ENCODE results near the gene MRPL10. TPM values are rescaled to one million over a fixed set of nuclear protein-coding genes. Genes with fewer than 3 reads are reported as not detected.

Gene MRPL10
- total RNA-seq, 1 experiment from 2014 or later: 74.2 TPM

GRCh38 chr17:47808830-47809480 is 22.4 kb downstream of the MRPL10 start:
- no TSS peak for BruUV-seq (replicated peaks)
- DNase-seq (no peak), ATAC-seq (no peak)
- peaks cover 20% of the 10 kb centered on the region for H4K20me1 ChIP-seq (ENCODE audit: low read length)
- H3K9me3 ChIP-seq (ENCODE audit: low read length): no peaks in the 10 kb centered on the region
- H3K4me1 ChIP-seq (ENCODE audit: insufficient read depth, low read length): peaks cover 23% of the 10 kb centered on the region
- intact Hi-C loops (cut with micrococcal nuclease): no loop called here
- no peak overlapping the region for H3K4me3 ChIP-seq (ENCODE audit: low read length)
- ChIA-PET CTCF (no interaction called here), POLR2A (ENCODE audit: unreplicated experiment) (no interaction called here)
- H3K9ac ChIP-seq (ENCODE audit: low read length): no peak overlapping the region
- no peaks in the 10 kb centered on the region for H3F3A ChIP-seq (ENCODE audit: low read length, unreplicated experiment)
- H2AFZ ChIP-seq (ENCODE audit: low read length): no peak overlapping the region
- H3K36me3 ChIP-seq (ENCODE audit: low read depth, low read length): peaks cover 37% of the 10 kb centered on the region
- TF ChIP-seq EZH2phosphoT487 (IDR thresholded peaks at IDR 0.05; ENCODE audit: borderline replicate concordance, low read length): no peak
- no peak for TF ChIP-seq CTCF (conservative IDR thresholded peaks at IDR 0.05; ENCODE audit: low read depth, low read length)
- no peak for TF ChIP-seq EZH2 (IDR thresholded peaks at IDR 0.05; ENCODE audit: low read length, unreplicated experiment)
- no peak overlapping the region for H3K27ac ChIP-seq (ENCODE audit: low read length)
- no peaks in the 10 kb centered on the region for H3K79me2 ChIP-seq (ENCODE audit: low read length)
- no peaks in the 10 kb centered on the region for H3K27me3 ChIP-seq (ENCODE audit: low read length)
- no peak overlapping the region for H3K4me2 ChIP-seq (ENCODE audit: low read length)
- no peaks in the 10 kb centered on the region for H3K9me2 ChIP-seq (replicated peaks; ENCODE audit: low read length)

GRCh38 chr17:47808036-47808829 is 23.1 kb downstream of the MRPL10 start:
- no peaks in the 10 kb centered on the region for H3K27me3 ChIP-seq (ENCODE audit: low read length)
- ChIA-PET POLR2A (ENCODE audit: unreplicated experiment) (no interaction called here), CTCF (no interaction called here)
- intact Hi-C loops (cut with micrococcal nuclease): no loop called here
- TF ChIP-seq CTCF (conservative IDR thresholded peaks at IDR 0.05; ENCODE audit: low read depth, low read length) (no peak), EZH2phosphoT487 (IDR thresholded peaks at IDR 0.05; ENCODE audit: borderline replicate concordance, low read length) (no peak), EZH2 (IDR thresholded peaks at IDR 0.05; ENCODE audit: low read length, unreplicated experiment) (no peak)
- H3K4me3 ChIP-seq (ENCODE audit: low read length): no peak overlapping the region
- TSS peak; percentile 14 for BruUV-seq (replicated peaks)
- H3K9me3 ChIP-seq (ENCODE audit: low read length): no peaks in the 10 kb centered on the region
- no peaks in the 10 kb centered on the region for H3K9me2 ChIP-seq (replicated peaks; ENCODE audit: low read length)
- H3K27ac ChIP-seq (ENCODE audit: low read length): no peak overlapping the region
- ATAC-seq (no peak), DNase-seq (no peak)
- no peaks in the 10 kb centered on the region for H3F3A ChIP-seq (ENCODE audit: low read length, unreplicated experiment)
- peaks cover 37% of the 10 kb centered on the region for H3K36me3 ChIP-seq (ENCODE audit: low read depth, low read length)
- no peak overlapping the region for H3K4me2 ChIP-seq (ENCODE audit: low read length)
- H3K4me1 ChIP-seq (ENCODE audit: insufficient read depth, low read length): peaks cover 23% of the 10 kb centered on the region
- H2AFZ ChIP-seq (ENCODE audit: low read length): no peak overlapping the region
- H3K9ac ChIP-seq (ENCODE audit: low read length): no peak overlapping the region
- peaks cover 20% of the 10 kb centered on the region for H4K20me1 ChIP-seq (ENCODE audit: low read length)
- no peaks in the 10 kb centered on the region for H3K79me2 ChIP-seq (ENCODE audit: low read length)

- Histone ChIP-seq H3K79me2 (ENCODE audit: low read length) (no peaks in the 10 kb centered on the region), H2AFZ (ENCODE audit: low read length) (no peak overlapping the region), H3K9ac (ENCODE audit: low read length) (no peak overlapping the region), H3K27me3 (ENCODE audit: low read length) (no peaks in the 10 kb centered on the region), H3K9me2 (replicated peaks; ENCODE audit: low read length) (no peaks in the 10 kb centered on the region), H3K27ac (ENCODE audit: low read length) (no peak overlapping the region), H3F3A (ENCODE audit: low read length, unreplicated experiment) (no peaks in the 10 kb centered on the region), H3K36me3 (ENCODE audit: low read depth, low read length) (peaks cover 37% of the 10 kb centered on the region), H3K4me1 (ENCODE audit: insufficient read depth, low read length) (peaks cover 23% of the 10 kb centered on the region), H4K20me1 (ENCODE audit: low read length) (peaks cover 20% of the 10 kb centered on the region), H3K9me3 (ENCODE audit: low read length) (no peaks in the 10 kb centered on the region), H3K4me2 (ENCODE audit: low read length) (no peak overlapping the region), H3K4me3 (ENCODE audit: low read length) (no peak overlapping the region)
- no peak for TF ChIP-seq EZH2phosphoT487 (IDR thresholded peaks at IDR 0.05; ENCODE audit: borderline replicate concordance, low read length)
- TF ChIP-seq EZH2 (IDR thresholded peaks at IDR 0.05; ENCODE audit: low read length, unreplicated experiment): no peak
- no peak for TF ChIP-seq CTCF (conservative IDR thresholded peaks at IDR 0.05; ENCODE audit: low read depth, low read length)
- no TSS peak for BruUV-seq (replicated peaks)
- ATAC-seq (no peak), DNase-seq (no peak)
- CTCF ChIA-PET: no interaction called here
- POLR2A ChIA-PET (ENCODE audit: unreplicated experiment): no interaction called here
- intact Hi-C loops (cut with micrococcal nuclease): no loop called here
These were observed 23.9 kb downstream of the MRPL10 start for GRCh38 chr17:47807421-47807820.

Measured in PC-3 (cell line).